GM23338 (cell line): ENCODE measurements around the gene BTBD9. TPM values are rescaled to one million over a fixed set of nuclear protein-coding genes. Genes with fewer than 3 reads are reported as not detected.

ENCODE experiments used
- ATAC-seq: fragments of 200-7000 bp; cut with Tn5 transposase; 3 replicates; pipeline ENCODE4 v1.9.1; 2020
- DNase-seq: peaks from one replicate; pipeline ENCODE4 v3.0.0-alpha.2; 2015; ENCODE audit warnings: low spot score
- H2AFZ ChIP-seq: fragments of 200-600 bp; sonication (generic); 2 replicates; pipeline ENCODE4 v1.8.0; 2016; ENCODE audit warnings: antibody characterized with exemption, mild to moderate bottlenecking, moderate library complexity
- H3F3A ChIP-seq: fragments of 200-600 bp; sonication (generic); replicated peaks from 2 replicates; pipeline ENCODE4 v1.8.0; 2017; ENCODE audit warnings: antibody characterized with exemption, mixed run types, low read depth
- H3K27ac ChIP-seq: fragments of 200-600 bp; sonication (generic); 2 replicates; pipeline ENCODE4 v1.6.1; 2016; ENCODE audit warnings: low read depth
- H3K27me3 ChIP-seq: fragments of 200-600 bp; sonication (generic); 2 replicates; pipeline ENCODE4 v1.8.0; 2016; ENCODE audit warnings: mild to moderate bottlenecking, mixed run types, moderate library complexity; ENCODE audit not compliant: insufficient read depth
- H3K36me3 ChIP-seq: fragments of 200-600 bp; sonication (generic); 2 replicates; pipeline ENCODE4 v1.8.0; 2016; ENCODE audit warnings: mild to moderate bottlenecking; ENCODE audit not compliant: insufficient read depth
- H3K4me1 ChIP-seq: fragments of 200-600 bp; sonication (generic); 2 replicates; pipeline ENCODE4 v1.8.0; 2016; ENCODE audit warnings: mild to moderate bottlenecking, moderate library complexity; ENCODE audit not compliant: insufficient read depth
- H3K4me2 ChIP-seq: fragments of 200-600 bp; sonication (generic); 2 replicates; pipeline ENCODE4 v1.7.1; 2017; ENCODE audit warnings: mixed run types
- H3K4me3 ChIP-seq: fragments of 200-600 bp; sonication (generic); 2 replicates; pipeline ENCODE4 v1.6.1; 2016; ENCODE audit warnings: mixed run types
- H3K79me2 ChIP-seq: fragments of 200-600 bp; sonication (generic); replicated peaks from 2 replicates; pipeline ENCODE4 v1.8.0; 2017; ENCODE audit warnings: mild to moderate bottlenecking; ENCODE audit not compliant: insufficient read depth
- H3K9me2 ChIP-seq: fragments of 200-600 bp; sonication (generic); 2 replicates; pipeline ENCODE4 v1.8.0; 2017; ENCODE audit not compliant: insufficient read depth
- H4K20me1 ChIP-seq: fragments of 200-600 bp; sonication (generic); replicated peaks from 2 replicates; pipeline ENCODE4 v1.8.0; 2017; ENCODE audit warnings: mild to moderate bottlenecking; ENCODE audit not compliant: insufficient read depth
- H3K27ac Mint-ChIP-seq: 2 replicates; pipeline ENCODE4 v1.8.0; 2020; ENCODE audit warnings: inconsistent platforms, mild to moderate bottlenecking, moderate library complexity, mixed read lengths
- H3K27me3 Mint-ChIP-seq: 3 replicates; pipeline ENCODE4 v1.8.0; 2022; ENCODE audit warnings: low read depth, mild to moderate bottlenecking, moderate library complexity, mixed read lengths, inconsistent platforms; ENCODE audit not compliant: insufficient read depth, poor library complexity
- H3K36me3 Mint-ChIP-seq: 3 replicates; pipeline ENCODE4 v1.8.0; 2021; ENCODE audit warnings: low read depth, mild to moderate bottlenecking, inconsistent platforms, moderate library complexity, mixed read lengths
- H3K4me1 Mint-ChIP-seq: 3 replicates; pipeline ENCODE4 v1.8.0; 2020; ENCODE audit warnings: mild to moderate bottlenecking, inconsistent platforms, mixed read lengths
- H3K4me3 Mint-ChIP-seq: 3 replicates; pipeline ENCODE4 v1.8.0; 2021; ENCODE audit warnings: moderate library complexity, mild to moderate bottlenecking, inconsistent platforms, mixed read lengths
- H3K9me3 Mint-ChIP-seq: 3 replicates; pipeline ENCODE4 v1.8.0; 2020; ENCODE audit warnings: moderate library complexity, mild to moderate bottlenecking, inconsistent platforms, mixed read lengths
- CREB1 ChIP-seq: fragments of 250-450 bp; sonication (Bioruptor Pico); IDR thresholded peaks from 2 replicates; pipeline ENCODE4 v1.5.0; 2020; ENCODE audit warnings: low read depth, mild to moderate bottlenecking, moderate library complexity
- CTCF ChIP-seq, 2 experiments: fragments of 200-600 bp in 1 of 2; sonication (generic) in 1 of 2; conservative IDR thresholded peaks; 2 replicates each; pipeline versions ENCODE4 v1.5.1 to v1.6.1; 2016 to 2017; ENCODE audit warnings: antibody characterized with exemption in 2 of 2, low read depth in 2 of 2, mild to moderate bottlenecking in 2 of 2, moderate library complexity in 1 of 2
- ETS1 ChIP-seq: IDR thresholded peaks from 2 replicates; pipeline ENCODE4 v1.6.1; 2016; ENCODE audit warnings: antibody characterized with exemption
- EZH2 ChIP-seq: fragments of 200-600 bp; sonication (generic); IDR thresholded peaks from one replicate; pipeline ENCODE4 v1.8.0; 2017; ENCODE audit warnings: antibody characterized with exemption, mild to moderate bottlenecking, low read depth; ENCODE audit not compliant: unreplicated experiment
- EZH2phosphoT487 ChIP-seq: fragments of 200-600 bp; sonication (generic); IDR thresholded peaks from one replicate; pipeline ENCODE4 v1.8.1; 2018; ENCODE audit warnings: antibody characterized with exemption; ENCODE audit not compliant: unreplicated experiment
- JUNB ChIP-seq: IDR thresholded peaks from one replicate; pipeline ENCODE4 v1.6.1; 2016; ENCODE audit warnings: antibody characterized with exemption; ENCODE audit not compliant: unreplicated experiment
- NANOG ChIP-seq: IDR thresholded peaks from 2 replicates; pipeline ENCODE4 v1.6.1; 2016; ENCODE audit warnings: antibody characterized with exemption, borderline replicate concordance
- POLR2AphosphoS5 ChIP-seq: IDR thresholded peaks from 2 replicates; pipeline ENCODE4 v1.6.1; 2016; ENCODE audit warnings: antibody characterized with exemption, low read depth
- REST ChIP-seq: IDR thresholded peaks from one replicate; pipeline ENCODE4 v1.6.1; 2018; ENCODE audit warnings: antibody characterized with exemption; ENCODE audit not compliant: unreplicated experiment
- STAT1 ChIP-seq: IDR thresholded peaks from one replicate; pipeline ENCODE4 v1.6.1; 2016; ENCODE audit warnings: antibody characterized with exemption; ENCODE audit not compliant: unreplicated experiment
- ZNF114 ChIP-seq: fragments of 250-450 bp; sonication (Bioruptor Pico); IDR thresholded peaks from 2 replicates; pipeline ENCODE4 v1.5.0; 2020; ENCODE audit warnings: mild to moderate bottlenecking, moderate library complexity
- ZNF331 ChIP-seq: fragments of 250-450 bp; sonication (Bioruptor Pico); IDR thresholded peaks from 2 replicates; pipeline ENCODE4 v1.5.0; 2020; ENCODE audit warnings: low read depth, mild to moderate bottlenecking, moderate library complexity
- ZNF462 ChIP-seq: fragments of 250-450 bp; sonication (Bioruptor Pico); IDR thresholded peaks from 2 replicates; pipeline ENCODE4 v1.5.0; 2020; ENCODE audit warnings: mild to moderate bottlenecking, moderate library complexity
- polyA plus RNA-seq: library from polyadenylated mRNA; unstranded; fragments of >200 nt; fragmentation: Nextera tagmentation; extraction: Ambion mirVana; gene quantifications from 2 replicates; pipeline ENCODE4 v1.2.1, GENCODE V29; 2016
- total RNA-seq: library from RNA; depleted of rRNA; stranded (reverse); fragments of >200 nt; shearing (Covaris generic); gene quantifications from 2 replicates; pipeline ENCODE4 v1.2.3, GENCODE V29; 2014

Gene BTBD9
- total and polyA plus RNA-seq, 2 experiments from 2014 or later = 4.2 to 5.3 TPM

GRCh38 chr6:38283734-38284362 is 355.9 kb downstream of the BTBD9 start:
- H3K36me3 ChIP-seq = no peaks in the 10 kb centered on the region; the same call in 1 of the 2 replicates
- H3K9me3 Mint-ChIP-seq = no peaks in the 10 kb centered on the region
- no peak overlapping the region for H3K27ac Mint-ChIP-seq
- no peaks in the 10 kb centered on the region for H4K20me1 ChIP-seq
- peaks cover 33% of the 10 kb centered on the region for H3K4me1 Mint-ChIP-seq
- H3K27ac ChIP-seq = no peak overlapping the region
- no peaks in the 10 kb centered on the region for H3K36me3 Mint-ChIP-seq
- H3K4me3 Mint-ChIP-seq = no peak overlapping the region
- H3K27me3 ChIP-seq = no peaks in the 10 kb centered on the region
- H3K9me2 ChIP-seq = no peaks in the 10 kb centered on the region; the same call in none of the 2 replicates
- peaks cover 11% of the 10 kb centered on the region for H3K4me1 ChIP-seq
- DNase-seq (no peak), ATAC-seq (no peak)
- no peak overlapping the region for H3K4me3 ChIP-seq
- no peaks in the 10 kb centered on the region for H3K79me2 ChIP-seq
- no peak overlapping the region for H3K4me2 ChIP-seq
- no peaks in the 10 kb centered on the region for H3F3A ChIP-seq
- H3K27me3 Mint-ChIP-seq = no peaks in the 10 kb centered on the region
- no peak overlapping the region for H2AFZ ChIP-seq
- TF ChIP-seq STAT1 (no peak), ZNF462 (no peak), NANOG (no peak), CREB1 (CRISPR knock-in tag) (no peak), POLR2AphosphoS5 (no peak), REST (no peak), ETS1 (no peak), JUNB (no peak), ZNF331 (CRISPR knock-in tag) (no peak), EZH2phosphoT487 (no peak), ZNF114 (no peak), CTCF (conservative IDR thresholded peaks at IDR 0.05; ENCODE audit: low read depth in 2 of 2) (no peak), EZH2 (no peak)
